Epithelial cell of proximal tubule (primary cell): ENCODE measurements around the gene UTRN. TPM values are rescaled to one million over a fixed set of nuclear protein-coding genes. Genes with fewer than 3 reads are reported as not detected.

Experiments used
- DNase-seq: peaks from one replicate; pipeline ENCODE4 v3.0.0-alpha.2; 2011; ENCODE audit warnings: low read depth
- H3K4me3 ChIP-seq: 2 replicates; pipeline ENCODE4 v1.5.1; 2011; ENCODE audit warnings: low read depth, mild to moderate bottlenecking, low read length
- CTCF ChIP-seq: conservative IDR thresholded peaks from 2 replicates; pipeline ENCODE4 v1.5.1; 2012; ENCODE audit warnings: low read depth, mild to moderate bottlenecking, low read length
- total RNA-seq: library from RNA; depleted of rRNA; stranded (reverse); fragments of >200 nt; gene quantifications from 2 replicates; pipeline ENCODE4 v1.2.3, GENCODE V29; 2015

Gene UTRN
- total RNA-seq, 1 donor from 2014 or later, result 34.4 TPM

GRCh38 chr6:144317736-144318135, 32.6 kb downstream of the UTRN start:
- H3K4me3 ChIP-seq, result no peak overlapping the region
- no peak for DNase-seq
- no peak for TF ChIP-seq CTCF

GRCh38 chr6:144319211-144319610, 34.1 kb downstream of the UTRN start:
- no peak overlapping the region for H3K4me3 ChIP-seq
- no peak for DNase-seq
- no peak for TF ChIP-seq CTCF

GRCh38 chr6:144320741-144321140, 35.6 kb downstream of the UTRN start:
- TF ChIP-seq CTCF, result no peak
- no peak for DNase-seq
- H3K4me3 ChIP-seq, result no peak overlapping the region

GRCh38 chr6:144321839-144322591, 36.9 kb downstream of the UTRN start:
- H3K4me3 ChIP-seq, result no peak overlapping the region
- no peak for TF ChIP-seq CTCF
- DNase-seq, result no peak

- no peak overlapping the region for H3K4me3 ChIP-seq
- DNase-seq, result no peak
- TF ChIP-seq CTCF, result no peak
These were observed 40.1 kb downstream of the UTRN start for GRCh38 chr6:144325232-144325631.

GRCh38 chr6:144326393-144326792, 41.3 kb downstream of the UTRN start:
- no peak for TF ChIP-seq CTCF
- no peak for DNase-seq
- no peak overlapping the region for H3K4me3 ChIP-seq

GRCh38 chr6:144327081-144327480, 41.9 kb downstream of the UTRN start:
- no peak overlapping the region for H3K4me3 ChIP-seq
- no peak for TF ChIP-seq CTCF
- no peak for DNase-seq
